NCI-H2196 treated with DMSO at 0.1 percent for 48 hours (cell line): ENCODE data around the gene CST7.

Source experiments
- DNase-seq: peaks from one replicate; lab custom pipeline; 2025; ENCODE audit not compliant: unreplicated experiment; lab: John Stamatoyannopoulos, UW

Gene CST7

GRCh38 chr20:24950128-24950835 is 1.2 kb downstream of the CST7 start:
- no peak for DNase-seq

- DNase-seq: no peak
Measured at GRCh38 chr20:24950836-24951525, 1.9 kb downstream of the CST7 start.

GRCh38 chr20:24951536-24952083 is 2.5 kb downstream of the CST7 start:
- DNase-seq: no peak

- DNase-seq: no peak
Measured at GRCh38 chr20:24952376-24953208, 3.5 kb downstream of the CST7 start.

GRCh38 chr20:24953209-24953575 is 4.1 kb downstream of the CST7 start:
- no peak for DNase-seq

GRCh38 chr20:24953621-24954133 is 4.6 kb downstream of the CST7 start:
- no peak for DNase-seq

- no peak for DNase-seq
Measured at GRCh38 chr20:24954151-24954550, 5.1 kb downstream of the CST7 start.

GRCh38 chr20:24954566-24954965 is 5.5 kb downstream of the CST7 start:
- no peak for DNase-seq

GRCh38 chr20:24955045-24955444 is 6.0 kb downstream of the CST7 start:
- no peak for DNase-seq

- no peak for DNase-seq
Measured at GRCh38 chr20:24956001-24956841, 7.2 kb downstream of the CST7 start.

GRCh38 chr20:24957326-24958016 is 8.4 kb downstream of the CST7 start:
- no peak for DNase-seq

- DNase-seq: no peak
Measured at GRCh38 chr20:24958506-24959385, 9.7 kb downstream of the CST7 start.

GRCh38 chr20:24959591-24960301 is 10.7 kb downstream of the CST7 start:
- DNase-seq: no peak

- DNase-seq: no peak
Measured at GRCh38 chr20:24960302-24960801, 11.3 kb downstream of the CST7 start.

GRCh38 chr20:24960861-24961260 is 11.8 kb downstream of the CST7 start:
- DNase-seq: no peak

GRCh38 chr20:24961384-24962181 is 12.5 kb downstream of the CST7 start:
- no peak for DNase-seq

- no peak for DNase-seq
Measured at GRCh38 chr20:24962182-24962492, 13.1 kb downstream of the CST7 start.
